HG03520 (cell line): ENCODE results near the gene UBE2J2.

Experiments
- ATAC-seq: cut with Tn5 transposase; IDR thresholded peaks from one replicate; pipeline ENCODE4 v1.9.1; 2021; ENCODE audit warnings: mild to moderate bottlenecking, moderate library complexity; ENCODE audit not compliant: unreplicated experiment

UBE2J2 gene

GRCh38 chr1:1230656-1231399, 42.8 kb downstream of the UBE2J2 start:
- no peak for ATAC-seq

- ATAC-seq: no peak
Measured at GRCh38 chr1:1229770-1230169, 43.9 kb downstream of the UBE2J2 start.

GRCh38 chr1:1228596-1229321, 44.9 kb downstream of the UBE2J2 start:
- ATAC-seq: no peak

GRCh38 chr1:1228187-1228586, 45.5 kb downstream of the UBE2J2 start:
- no peak for ATAC-seq

- ATAC-seq: no peak
Measured at GRCh38 chr1:1227386-1227785, 46.3 kb downstream of the UBE2J2 start.

- no peak for ATAC-seq
Measured at GRCh38 chr1:1226566-1227362, 46.9 kb downstream of the UBE2J2 start.

- no peak for ATAC-seq
Measured at GRCh38 chr1:1225913-1226312, 47.7 kb downstream of the UBE2J2 start.

GRCh38 chr1:1225238-1225845, 48.3 kb downstream of the UBE2J2 start:
- no peak for ATAC-seq

- no peak for ATAC-seq
Measured at GRCh38 chr1:1223891-1224290, 49.8 kb downstream of the UBE2J2 start.

GRCh38 chr1:1223321-1223720, 50.3 kb downstream of the UBE2J2 start:
- no peak for ATAC-seq

GRCh38 chr1:1222575-1223225, 51.0 kb downstream of the UBE2J2 start:
- no peak for ATAC-seq

GRCh38 chr1:1221887-1222574, 51.6 kb downstream of the UBE2J2 start:
- no peak for ATAC-seq

GRCh38 chr1:1220197-1220596, 53.5 kb downstream of the UBE2J2 start:
- no peak for ATAC-seq

GRCh38 chr1:1219341-1219740, 54.3 kb downstream of the UBE2J2 start:
- ATAC-seq: no peak

GRCh38 chr1:1218524-1219200, 55.0 kb downstream of the UBE2J2 start:
- no peak for ATAC-seq

- no peak for ATAC-seq
Measured at GRCh38 chr1:1217621-1218523, 55.8 kb downstream of the UBE2J2 start.

- ATAC-seq: no peak
Measured at GRCh38 chr1:1216770-1217620, 56.7 kb downstream of the UBE2J2 start.
